22Rv1 (cell line): ENCODE results near the gene WSCD2.

Source experiments
- H3K27ac ChIP-seq: fragments of 450-650 bp; 2 replicates; pipeline ENCODE4 v1.5.1; 2017
- CTCF ChIP-seq: fragments of 450-650 bp; IDR thresholded peaks from 2 replicates; pipeline ENCODE4 v1.5.1; 2017; ENCODE audit warnings: mild to moderate bottlenecking
- ZFX ChIP-seq: fragments of 450-650 bp; IDR thresholded peaks from 2 replicates; pipeline ENCODE4 v1.6.1; 2017; ENCODE audit warnings: antibody characterized with exemption, borderline replicate concordance

WSCD2 gene

GRCh38 chr12:108099778-108100489 lies 29.2 kb upstream of the WSCD2 start:
- TF ChIP-seq ZFX (no peak), CTCF (no peak)
- no peak overlapping the region for H3K27ac ChIP-seq

GRCh38 chr12:108101605-108102175 lies 27.4 kb upstream of the WSCD2 start:
- TF ChIP-seq CTCF (no peak), ZFX (no peak)
- no peak overlapping the region for H3K27ac ChIP-seq

GRCh38 chr12:108102363-108102762 lies 26.7 kb upstream of the WSCD2 start:
- H3K27ac ChIP-seq = no peak overlapping the region
- TF ChIP-seq CTCF = no peak
- no peak for TF ChIP-seq ZFX

- no peak overlapping the region for H3K27ac ChIP-seq
- TF ChIP-seq ZFX (no peak), CTCF (no peak)
Observed at GRCh38 chr12:108103087-108103486, 26.0 kb upstream of the WSCD2 start.

GRCh38 chr12:108103517-108103916 lies 25.6 kb upstream of the WSCD2 start:
- H3K27ac ChIP-seq = no peak overlapping the region

GRCh38 chr12:108104657-108105056 lies 24.4 kb upstream of the WSCD2 start:
- H3K27ac ChIP-seq = no peak overlapping the region
- TF ChIP-seq CTCF (no peak), ZFX (no peak)

More at GRCh38 chr12:108103517-108103916, 25.6 kb upstream of the WSCD2 start:
- TF ChIP-seq CTCF = no peak
- no peak for TF ChIP-seq ZFX

GRCh38 chr12:108106599-108106998 lies 22.5 kb upstream of the WSCD2 start:
- H3K27ac ChIP-seq = no peak overlapping the region
- no peak for TF ChIP-seq CTCF
- TF ChIP-seq ZFX = no peak
